NT2/D1 (cell line): ENCODE results near the gene MARCKSL1.
"Not testable (repeated sequence)": the region's sequence is repeated elsewhere in the genome, so short reads cannot be mapped to it uniquely, and the experiment has no call there.

Source experiments
- DNase-seq: peaks from one replicate; pipeline ENCODE4 v3.0.0-alpha.2; 2011; ENCODE audit warnings: low read depth, low spot score
- H3K27me3 ChIP-seq: 2 replicates; pipeline ENCODE4 v1.6.0; 2011; ENCODE audit warnings: mild to moderate bottlenecking; ENCODE audit not compliant: insufficient read length, insufficient read depth
- H3K36me3 ChIP-seq: 2 replicates; pipeline ENCODE4 v1.6.1; 2011; ENCODE audit warnings: mild to moderate bottlenecking, low read length, mixed read lengths; ENCODE audit not compliant: insufficient read depth, insufficient read length
- H3K4me1 ChIP-seq: 2 replicates; pipeline ENCODE4 v1.5.1; 2011; ENCODE audit not compliant: insufficient read depth, insufficient read length
- H3K4me3 ChIP-seq: 2 replicates; pipeline ENCODE4 v1.5.1; 2011; ENCODE audit warnings: low read depth; ENCODE audit not compliant: insufficient read length
- H3K9ac ChIP-seq: 2 replicates; pipeline ENCODE4 v1.6.0; 2011; ENCODE audit warnings: low read depth; ENCODE audit not compliant: insufficient read length
- H3K9me3 ChIP-seq: 2 replicates; pipeline ENCODE4 v1.5.1; 2011; ENCODE audit warnings: mild to moderate bottlenecking, low read length; ENCODE audit not compliant: insufficient read depth
- SUZ12 ChIP-seq: IDR thresholded peaks from 2 replicates; pipeline ENCODE4 v1.6.1; 2011; ENCODE audit not compliant: insufficient read length, insufficient read depth; ENCODE audit errors: extremely low read depth
- YY1 ChIP-seq: IDR thresholded peaks from 2 replicates; pipeline ENCODE4 v1.6.1; 2011; ENCODE audit not compliant: insufficient read length, insufficient read depth
- ZNF274 ChIP-seq: IDR thresholded peaks from 2 replicates; pipeline ENCODE4 v1.6.1; 2011; ENCODE audit warnings: mild to moderate bottlenecking, low read depth, low read length

The MARCKSL1 gene

GRCh38 chr1:32291145-32291707, 44.8 kb downstream of the MARCKSL1 start:
- Histone ChIP-seq H3K27me3 (no peaks in the 10 kb centered on the region), H3K4me3 (peak overlapping the region; percentile 31), H3K36me3 (peaks cover 14% of the 10 kb centered on the region), H3K9ac (peak overlapping the region; percentile 79), H3K4me1 (peaks cover 11% of the 10 kb centered on the region), H3K9me3 (no peaks in the 10 kb centered on the region)
- no peak for TF ChIP-seq ZNF274
- TF ChIP-seq SUZ12, result no peak
- no peak for TF ChIP-seq YY1
- no peak for DNase-seq

- TF ChIP-seq SUZ12 (no peak), ZNF274 (no peak), YY1 (no peak)
- H3K9ac ChIP-seq, result no peak overlapping the region
- peaks cover 9% of the 10 kb centered on the region for H3K4me1 ChIP-seq
- no peaks in the 10 kb centered on the region for H3K27me3 ChIP-seq
- H3K4me3 ChIP-seq, result no peak overlapping the region
- DNase-seq, result no peak
- no peaks in the 10 kb centered on the region for H3K9me3 ChIP-seq
- H3K36me3 ChIP-seq, result no peaks in the 10 kb centered on the region
Measured at GRCh38 chr1:32289256-32289655, 46.8 kb downstream of the MARCKSL1 start.

- Histone ChIP-seq H3K4me1 (peaks cover 9% of the 10 kb centered on the region), H3K9ac (peak overlapping the region; percentile 57), H3K4me3 (no peak overlapping the region), H3K27me3 (no peaks in the 10 kb centered on the region), H3K9me3 (no peaks in the 10 kb centered on the region), H3K36me3 (no peaks in the 10 kb centered on the region)
- peak; percentile 35 for DNase-seq
- TF ChIP-seq SUZ12, result no peak
- no peak for TF ChIP-seq ZNF274
- TF ChIP-seq YY1, result peak; percentile 31
Measured at GRCh38 chr1:32286763-32287162, 49.3 kb downstream of the MARCKSL1 start.

GRCh38 chr1:32285658-32286057, 50.4 kb downstream of the MARCKSL1 start:
- DNase-seq, result no peak
- Histone ChIP-seq H3K27me3 (no peaks in the 10 kb centered on the region), H3K36me3 (no peaks in the 10 kb centered on the region), H3K4me1 (peaks cover 2% of the 10 kb centered on the region), H3K9me3 (no peaks in the 10 kb centered on the region), H3K9ac (no peak overlapping the region), H3K4me3 (no peak overlapping the region)
- TF ChIP-seq YY1 (no peak), ZNF274 (no peak), SUZ12 (no peak)

- H3K9ac ChIP-seq, result not testable (repeated sequence)
Measured at GRCh38 chr1:32284777-32285176, 51.3 kb downstream of the MARCKSL1 start.

More at GRCh38 chr1:32284777-32285176, 51.3 kb downstream of the MARCKSL1 start:
- H3K4me1 ChIP-seq, H3K36me3 ChIP-seq, DNase-seq, H3K27me3 ChIP-seq, H3K9me3 ChIP-seq, H3K4me3 ChIP-seq: not testable (repeated sequence)
